Measurements from ENCODE around the gene STPG4. TPM values are rescaled to one million over a fixed set of nuclear protein-coding genes. Genes with fewer than 3 reads are reported as not detected.

The STPG4 gene
- total RNA-seq, 1 donor = 0.09 TPM

DNA sequence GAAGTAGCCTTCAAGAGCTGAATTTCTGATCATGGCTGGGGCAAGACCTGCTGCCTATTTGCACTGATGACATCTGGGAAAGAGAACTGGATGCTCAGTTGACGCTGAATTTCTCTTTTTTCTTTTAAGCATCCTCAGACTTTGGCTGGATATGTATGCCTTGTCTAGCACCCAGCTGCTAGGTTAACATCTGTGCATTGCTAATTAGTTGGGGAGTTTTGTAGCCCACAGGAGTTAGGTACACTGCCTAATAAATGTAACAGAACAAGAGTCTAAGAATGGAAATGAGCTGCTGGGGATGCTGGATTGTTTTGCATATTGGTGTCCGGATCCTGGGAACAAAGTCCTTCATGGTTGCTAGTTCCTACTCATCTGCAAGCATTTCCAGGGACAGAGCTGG is 40.9 kb upstream of the STPG4 start:
- no peak overlapping the region for H3K4me3 ChIP-seq (ENCODE audit: low read depth, low read length)
- TF ChIP-seq, protein P1, sequence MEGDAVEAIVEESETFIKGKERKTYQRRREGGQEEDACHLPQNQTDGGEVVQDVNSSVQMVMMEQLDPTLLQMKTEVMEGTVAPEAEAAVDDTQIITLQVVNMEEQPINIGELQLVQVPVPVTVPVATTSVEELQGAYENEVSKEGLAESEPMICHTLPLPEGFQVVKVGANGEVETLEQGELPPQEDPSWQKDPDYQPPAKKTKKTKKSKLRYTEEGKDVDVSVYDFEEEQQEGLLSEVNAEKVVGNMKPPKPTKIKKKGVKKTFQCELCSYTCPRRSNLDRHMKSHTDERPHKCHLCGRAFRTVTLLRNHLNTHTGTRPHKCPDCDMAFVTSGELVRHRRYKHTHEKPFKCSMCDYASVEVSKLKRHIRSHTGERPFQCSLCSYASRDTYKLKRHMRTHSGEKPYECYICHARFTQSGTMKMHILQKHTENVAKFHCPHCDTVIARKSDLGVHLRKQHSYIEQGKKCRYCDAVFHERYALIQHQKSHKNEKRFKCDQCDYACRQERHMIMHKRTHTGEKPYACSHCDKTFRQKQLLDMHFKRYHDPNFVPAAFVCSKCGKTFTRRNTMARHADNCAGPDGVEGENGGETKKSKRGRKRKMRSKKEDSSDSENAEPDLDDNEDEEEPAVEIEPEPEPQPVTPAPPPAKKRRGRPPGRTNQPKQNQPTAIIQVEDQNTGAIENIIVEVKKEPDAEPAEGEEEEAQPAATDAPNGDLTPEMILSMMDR (IDR thresholded peaks at IDR 0.05; ENCODE audit: insufficient read depth, low read length) = no peak
- no peak for DNase-seq (ENCODE audit: low read depth)

DNA sequence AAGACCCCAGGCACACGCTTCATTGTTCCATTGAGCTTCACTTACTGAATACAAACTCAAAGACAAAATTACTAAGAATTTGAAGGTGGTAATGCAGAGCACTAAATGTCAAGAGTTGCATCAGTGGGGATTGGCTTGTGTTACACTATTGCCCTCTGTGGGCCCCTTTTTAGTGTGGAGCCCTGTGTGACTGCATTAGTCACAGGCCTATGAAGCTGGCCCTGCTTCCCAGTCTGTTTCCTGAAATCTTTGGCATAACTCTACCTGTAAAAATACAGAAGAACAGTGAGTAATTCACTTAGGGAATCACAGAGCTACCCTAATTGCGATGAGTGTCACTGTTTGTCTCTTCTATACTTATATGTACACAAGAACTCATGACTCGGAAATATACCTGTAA is 40.0 kb upstream of the STPG4 start:
- TF ChIP-seq, protein P1 (IDR thresholded peaks at IDR 0.05; ENCODE audit: insufficient read depth, low read length) = no peak
- no peak overlapping the region for H3K4me3 ChIP-seq (ENCODE audit: low read depth, low read length)
- DNase-seq (ENCODE audit: low read depth) = peak; percentile 65

DNA sequence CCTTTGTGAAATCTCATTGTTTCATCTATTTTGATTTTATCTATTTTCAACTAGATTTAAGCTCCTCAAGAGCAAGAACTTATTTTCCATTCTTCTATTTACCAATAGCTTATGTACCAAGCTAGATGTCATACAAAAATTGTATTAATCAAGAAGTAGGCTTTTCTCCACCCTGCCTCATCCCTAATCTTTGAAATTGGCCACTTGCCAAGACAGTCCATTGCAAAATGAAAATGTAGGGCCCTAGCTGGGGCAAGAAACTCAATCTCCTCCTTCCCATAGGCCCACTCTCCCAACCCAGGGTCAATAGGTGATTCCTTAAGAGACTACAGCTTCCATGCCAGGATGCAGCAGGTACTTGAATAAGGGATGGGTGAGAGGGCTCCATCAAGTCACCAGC is 39.3 kb upstream of the STPG4 start:
- TF ChIP-seq, protein P1 (IDR thresholded peaks at IDR 0.05; ENCODE audit: insufficient read depth, low read length) = no peak
- no peak for DNase-seq (ENCODE audit: low read depth)
- no peak overlapping the region for H3K4me3 ChIP-seq (ENCODE audit: low read depth, low read length)

DNA sequence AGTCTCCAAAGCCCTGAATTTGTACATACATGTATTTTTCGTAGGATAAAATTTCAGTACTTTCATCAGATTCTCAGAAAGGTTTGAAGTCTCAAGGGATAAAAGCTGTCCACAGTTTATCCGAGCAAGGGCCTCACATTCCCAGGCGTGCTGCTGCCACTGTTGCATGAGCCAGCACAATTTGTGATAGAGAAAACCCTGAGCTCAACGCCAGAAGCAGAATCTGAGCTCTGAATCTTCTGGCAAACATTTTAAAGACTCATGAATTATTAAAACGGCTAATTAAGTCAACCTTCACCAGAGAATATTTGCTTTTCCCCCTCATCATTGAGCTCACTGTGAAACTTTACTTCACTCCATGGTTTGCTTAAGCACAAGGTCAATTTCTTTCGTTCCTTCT is 38.5 kb upstream of the STPG4 start:
- no peak overlapping the region for H3K4me3 ChIP-seq (ENCODE audit: low read depth, low read length)
- TF ChIP-seq, protein P1 (IDR thresholded peaks at IDR 0.05; ENCODE audit: insufficient read depth, low read length) = no peak
- DNase-seq (ENCODE audit: low read depth) = no peak

DNA sequence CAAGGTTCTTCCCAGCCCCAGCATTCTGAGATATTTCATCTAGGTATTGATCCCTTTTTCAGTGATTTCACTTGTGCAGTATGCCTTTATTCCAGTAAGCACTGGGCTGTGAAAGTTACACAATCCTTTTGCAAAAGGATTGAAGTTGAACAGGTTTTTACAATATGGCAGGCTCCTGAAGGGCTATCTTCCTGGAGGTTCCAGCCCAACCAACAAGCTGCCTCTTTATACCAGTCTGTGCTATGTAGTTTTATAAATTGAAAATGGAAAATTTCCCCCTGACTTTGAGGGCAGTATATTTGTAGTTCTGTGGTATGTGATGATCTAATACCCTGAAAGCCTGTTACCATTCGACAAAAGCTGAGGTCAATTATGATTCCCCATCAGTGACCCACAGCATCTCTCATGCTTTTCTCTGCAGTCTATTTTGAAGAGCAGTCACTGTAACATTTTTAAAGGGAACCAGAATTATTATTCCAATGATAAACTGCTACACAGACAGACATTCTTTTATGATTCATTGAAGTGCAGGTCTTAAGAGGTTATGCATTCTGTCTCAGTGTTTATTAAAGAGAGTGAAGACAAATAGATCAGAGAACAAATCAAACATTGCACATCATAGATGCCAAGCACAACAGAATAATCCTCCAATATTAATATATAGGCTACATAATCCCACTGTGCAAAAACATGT is 35.2 kb upstream of the STPG4 start:
- H3K4me3 ChIP-seq (ENCODE audit: low read depth, low read length) = no peak overlapping the region
- DNase-seq (ENCODE audit: low read depth) = peak; percentile 70

DNA sequence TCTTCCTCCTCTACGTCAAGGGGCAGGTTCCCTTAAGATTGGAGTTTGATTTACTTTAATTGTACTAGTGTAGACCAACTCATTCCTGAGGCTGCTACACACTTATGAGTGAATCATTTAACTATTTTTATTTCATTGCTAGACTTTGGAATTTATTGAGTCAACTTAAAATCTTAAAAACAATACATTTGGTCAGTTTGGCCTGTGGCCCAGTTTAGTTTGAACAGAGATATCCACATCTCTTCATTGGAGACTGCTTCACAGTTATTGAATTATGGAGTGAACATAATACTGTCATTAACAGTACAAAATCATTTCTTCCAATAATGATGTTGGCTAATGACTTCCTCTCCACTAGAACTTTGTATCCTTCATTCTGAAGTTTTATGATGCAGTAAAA is 34.5 kb upstream of the STPG4 start:
- TF ChIP-seq, protein P1 (IDR thresholded peaks at IDR 0.05; ENCODE audit: insufficient read depth, low read length) = no peak
- DNase-seq (ENCODE audit: low read depth) = peak; percentile 95
- no peak overlapping the region for H3K4me3 ChIP-seq (ENCODE audit: low read depth, low read length)

More for the DNA sequence above, 35.2 kb upstream of the STPG4 start:
- TF ChIP-seq, protein P1 (IDR thresholded peaks at IDR 0.05; ENCODE audit: insufficient read depth, low read length) = no peak

DNA sequence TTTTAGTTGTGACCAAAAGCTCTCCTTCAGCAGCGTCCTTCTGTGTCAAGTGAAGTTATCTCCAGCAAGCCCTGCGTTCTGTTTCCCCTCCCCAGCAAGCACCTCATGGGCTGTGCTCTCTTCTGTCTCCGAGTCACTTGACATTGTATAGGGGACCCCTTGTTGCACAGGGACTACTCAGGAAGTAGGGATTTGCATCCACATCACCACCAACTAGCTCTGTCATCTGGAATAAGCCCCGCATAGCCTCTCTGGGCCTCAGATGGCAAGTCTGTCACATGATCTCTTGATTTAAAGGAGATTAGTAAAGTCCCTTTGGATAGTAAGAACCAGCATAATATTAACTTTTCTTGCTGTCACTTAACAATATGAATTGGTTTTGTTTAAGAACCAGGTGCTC is 32.0 kb upstream of the STPG4 start:
- TF ChIP-seq, protein P1 (IDR thresholded peaks at IDR 0.05; ENCODE audit: insufficient read depth, low read length) = no peak
- H3K4me3 ChIP-seq (ENCODE audit: low read depth, low read length) = no peak overlapping the region
- no peak for DNase-seq (ENCODE audit: low read depth)

Measured in fibroblast of the aortic adventitia (primary cell).